H1 (cell line): Measurements from ENCODE around the gene SPTSSA. TPM values are rescaled to one million over a fixed set of nuclear protein-coding genes. Genes with fewer than 3 reads are reported as not detected.

Experiments
- CHD7 ChIP-seq: fragments of 300-600 bp; sonication (generic); IDR thresholded peaks from 2 replicates; pipeline ENCODE4 v1.7.1; 2012; ENCODE audit warnings: low read length, moderate library complexity, mild to moderate bottlenecking, inconsistent platforms; ENCODE audit not compliant: insufficient replicate concordance
- polyA plus RNA-seq, 7 experiments: library from polyadenylated mRNA; depleted of rRNA in 3 of 7; stranded (reverse) in 5 of 7; unstranded in 2 of 7; fragments of >200 nt in 5 of 7; fragments of 200-250 nt in 2 of 7; gene quantifications; 1 replicate in 5 of 7; 2 replicates in 1 of 7; 4 replicates in 1 of 7; pipeline versions ENCODE4 v1.2.1 to v1.2.3, GENCODE V29; 2011 to 2013; ENCODE audit warnings: missing spikeins in 2 of 7, mixed read lengths in 2 of 7
- total RNA-seq: library from RNA; stranded (reverse); fragmentation: NEBNext Ultra II Directional; extraction: Animal tissue kit (Norgen Biotek cat#: 25700); gene quantifications from 2 replicates; pipeline ENCODE4 v1.2.1, GENCODE V29; 2021

SPTSSA gene
- total and polyA plus RNA-seq, 2 of the 8 experiments (the other 6 are each of a cell fraction or from before 2014, with no cell fraction given): 24.9 to 28.5 TPM

GRCh38 chr14:34482463-34482862, 20.4 kb upstream of the SPTSSA start (continued):
- TF ChIP-seq CHD7: no peak
